Type B pancreatic cell (in vitro differentiated cells): ENCODE measurements around the gene OR2T33. TPM values are rescaled to one million over a fixed set of nuclear protein-coding genes. Genes with fewer than 3 reads are reported as not detected.

Experiments
- DNase-seq: peaks from one replicate; pipeline ENCODE4 v3.0.0; 2021; ENCODE audit warnings: mixed read lengths; ENCODE audit not compliant: unreplicated experiment; ENCODE audit errors: extremely low spot score
- H3K27ac Mint-ChIP-seq: 2 replicates; pipeline ENCODE4 v1.8.0; 2021; ENCODE audit warnings: mild to moderate bottlenecking, mixed read lengths
- H3K27me3 Mint-ChIP-seq: 2 replicates; pipeline ENCODE4 v1.8.0; 2021; ENCODE audit warnings: mixed read lengths
- H3K36me3 Mint-ChIP-seq: 2 replicates; pipeline ENCODE4 v1.8.0; 2021; ENCODE audit warnings: mixed read lengths
- H3K4me1 Mint-ChIP-seq: one replicate; pipeline ENCODE4 v1.8.0; 2021; ENCODE audit warnings: mixed read lengths; ENCODE audit not compliant: unreplicated experiment
- H3K4me3 Mint-ChIP-seq: 2 replicates; pipeline ENCODE4 v1.8.0; 2021; ENCODE audit warnings: mild to moderate bottlenecking, mixed read lengths
- H3K9me3 Mint-ChIP-seq: 2 replicates; pipeline ENCODE4 v1.8.0; 2021; ENCODE audit warnings: mixed read lengths
- CTCF ChIP-seq: fragments of 200-600 bp; sonication (generic); conservative IDR thresholded peaks from 2 replicates; pipeline ENCODE4 v1.5.0; 2021; ENCODE audit warnings: antibody characterized with exemption, mild to moderate bottlenecking
- total RNA-seq: library from RNA; stranded (reverse); gene quantifications from 2 replicates; pipeline ENCODE4 v1.2.1, GENCODE V29; 2021; ENCODE audit warnings: low replicate concordance

The OR2T33 gene
- total RNA-seq, 1 donor from 2014 or later: not detected

DNA sequence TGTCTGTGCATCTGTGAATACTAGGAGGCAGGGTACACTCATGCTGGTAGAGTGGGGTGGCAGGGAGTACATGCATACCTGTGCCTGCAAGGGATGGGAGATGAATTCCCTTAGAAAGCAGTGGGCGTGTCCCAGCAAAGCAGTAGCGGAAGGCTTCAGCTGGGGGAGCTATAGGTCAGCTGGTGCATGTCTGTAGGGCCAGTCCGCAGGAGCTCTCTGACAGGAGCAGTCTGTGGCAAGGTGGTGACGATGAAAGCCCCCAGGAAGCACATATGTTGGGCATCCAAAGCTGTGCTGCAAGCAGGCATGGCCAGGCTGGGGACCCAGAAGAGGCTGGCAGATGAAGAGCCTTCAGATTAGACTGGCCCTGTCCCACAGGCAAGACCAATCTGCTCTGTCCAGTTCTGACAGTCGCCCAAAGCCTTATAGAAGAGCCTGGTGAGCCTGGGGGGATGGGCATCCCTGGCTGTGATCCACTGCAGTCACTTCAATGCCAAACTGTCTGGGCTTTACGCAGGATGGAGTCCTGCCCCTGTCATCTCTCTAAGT is 48.3 kb downstream of the OR2T33 start:
- no peak for DNase-seq
- Mint-ChIP-seq H3K9me3 (peaks cover 5% of the 10 kb centered on the region), H3K36me3 (no peaks in the 10 kb centered on the region), H3K4me3 (no peak overlapping the region), H3K27ac (no peak overlapping the region), H3K4me1 (no peaks in the 10 kb centered on the region), H3K27me3 (no peaks in the 10 kb centered on the region)
- TF ChIP-seq CTCF: no peak

- Mint-ChIP-seq H3K36me3 (no peaks in the 10 kb centered on the region), H3K4me1 (no peaks in the 10 kb centered on the region), H3K27me3 (no peaks in the 10 kb centered on the region), H3K4me3 (no peak overlapping the region), H3K27ac (no peak overlapping the region), H3K9me3 (peaks cover 9% of the 10 kb centered on the region)
- DNase-seq: no peak
- TF ChIP-seq CTCF: no peak
Measured at GRCh38 chr1:248225537-248225936, 52.2 kb downstream of the OR2T33 start.

Other genes starting within 250 kb of the OR2T33 start
- 0.07 and 0.14 TPM in 2 replicates for gene OR2L2, start 247.9 kb downstream of the OR2T33 start, total RNA-seq
- not detected in 2 replicates for gene OR2L3, start 231.1 kb downstream of the OR2T33 start, total RNA-seq
- not detected in 2 replicates for gene OR2L13, start 182.8 kb downstream of the OR2T33 start, total RNA-seq
- gene OR2M5, start 132.8 kb downstream of the OR2T33 start, total RNA-seq: not detected in 2 replicates
- gene OR2M2, start 103.2 kb downstream of the OR2T33 start, total RNA-seq: not detected in 2 replicates
- not detected in 2 replicates for gene OR2M3, start 80.7 kb downstream of the OR2T33 start, total RNA-seq
- gene OR2M4, start 46.6 kb downstream of the OR2T33 start, total RNA-seq: not detected in 2 replicates
- not detected in 2 replicates for gene OR2T12, start 25.4 kb upstream of the OR2T33 start, total RNA-seq
- gene OR2M7, start 46.6 kb upstream of the OR2T33 start, total RNA-seq: not detected in 2 replicates
- gene OR14C36, start 70.8 kb upstream of the OR2T33 start, total RNA-seq: not detected in 2 replicates
- gene OR2T4, start 83.7 kb upstream of the OR2T33 start, total RNA-seq: not detected in 2 replicates
- gene OR2T6, start 97.8 kb upstream of the OR2T33 start, total RNA-seq: not detected in 2 replicates
- gene OR2T1, start 125.1 kb upstream of the OR2T33 start, total RNA-seq: not detected in 2 replicates
- gene OR2T2, start 167.7 kb upstream of the OR2T33 start, total RNA-seq: not detected in 2 replicates
- not detected in 2 replicates for gene OR2T3, start 195.4 kb upstream of the OR2T33 start, total RNA-seq
- gene OR2T5, start 210.6 kb upstream of the OR2T33 start, total RNA-seq: not detected in 2 replicates
- not detected in 2 replicates for gene OR2G6, start 230.1 kb upstream of the OR2T33 start, total RNA-seq